ENCODE data around the gene CDS2. TPM values are rescaled to one million over a fixed set of nuclear protein-coding genes. Genes with fewer than 3 reads are reported as not detected.

Gene CDS2
- total RNA-seq, 6 experiments from 2014 or later, result 13.7 to 42.3 (median 31.6) TPM

GRCh38 chr20:5145365-5146098, 18.7 kb downstream of the CDS2 start:
- Histone ChIP-seq H3K27me3 (no peaks in the 10 kb centered on the region), H3K27ac (peak overlapping the region in 2 of 3 donors; percentile 14 to 92), H3K9me3 (no peaks in the 10 kb centered on the region), H3K4me1 (peaks cover 0 to 97% (median 31%) of the 10 kb centered on the region in 4 donors), H3K36me3 (no peaks in the 10 kb centered on the region), H3K4me3 (no peak overlapping the region)
- ATAC-seq (peak in 1 of 4 donors; percentile 6), DNase-seq (no peak)
- 21% methylated on average over 4 of the region's 5 CpGs for WGBS (ENCODE audit: insufficient coverage, low coverage, low lambda C conversion rate, missing lambda C conversion rate)
- intact Hi-C loops (cut with DNase I), result no loop called here
- TF ChIP-seq POLR2A (IDR thresholded peaks at IDR 0.05), result no peak
- no peak for TF ChIP-seq CTCF (IDR thresholded peaks at IDR 0.05)

DNA sequence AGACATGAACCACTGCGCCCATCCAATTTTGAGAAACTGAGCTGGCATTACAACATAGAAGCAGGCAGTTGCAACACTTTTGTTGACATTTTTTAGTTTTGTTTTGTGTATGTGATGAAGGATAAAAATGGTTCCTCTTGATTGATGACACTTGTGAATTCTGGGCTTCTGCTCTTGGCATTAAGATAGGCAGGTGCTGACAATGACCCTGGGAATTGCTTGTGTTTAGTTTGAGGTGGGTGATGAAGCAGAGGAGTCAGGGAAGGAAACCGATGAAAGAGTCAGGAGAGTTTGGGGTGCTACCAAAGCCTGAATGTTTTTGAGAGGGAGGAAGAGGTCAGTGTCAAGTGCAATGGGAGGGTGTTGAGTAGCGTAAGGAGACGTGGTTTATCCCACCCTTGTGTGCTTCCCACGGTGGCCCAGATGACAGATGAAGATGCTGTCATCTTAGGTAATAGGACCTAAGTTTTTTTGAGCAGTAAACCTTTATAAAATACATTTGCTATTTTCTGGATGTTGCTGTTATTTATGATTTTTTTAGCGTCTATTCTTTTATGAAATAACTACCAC, 19.4 kb downstream of the CDS2 start:
- DNase-seq (no peak), ATAC-seq (no peak)
- Histone ChIP-seq H3K27me3 (no peaks in the 10 kb centered on the region), H3K4me3 (no peak overlapping the region), H3K4me1 (peaks cover 0 to 97% (median 35%) of the 10 kb centered on the region in 4 donors), H3K9me3 (no peaks in the 10 kb centered on the region), H3K36me3 (no peaks in the 10 kb centered on the region), H3K27ac (peak overlapping the region in 2 of 3 donors; percentile 14 to 92)
- TF ChIP-seq POLR2A (IDR thresholded peaks at IDR 0.05), result no peak
- TF ChIP-seq CTCF (IDR thresholded peaks at IDR 0.05), result no peak
- 69% methylated on average over 6 of the region's 6 CpGs for WGBS (ENCODE audit: insufficient coverage, low coverage, low lambda C conversion rate, missing lambda C conversion rate)
- intact Hi-C loops (cut with DNase I), result no loop called here

DNA sequence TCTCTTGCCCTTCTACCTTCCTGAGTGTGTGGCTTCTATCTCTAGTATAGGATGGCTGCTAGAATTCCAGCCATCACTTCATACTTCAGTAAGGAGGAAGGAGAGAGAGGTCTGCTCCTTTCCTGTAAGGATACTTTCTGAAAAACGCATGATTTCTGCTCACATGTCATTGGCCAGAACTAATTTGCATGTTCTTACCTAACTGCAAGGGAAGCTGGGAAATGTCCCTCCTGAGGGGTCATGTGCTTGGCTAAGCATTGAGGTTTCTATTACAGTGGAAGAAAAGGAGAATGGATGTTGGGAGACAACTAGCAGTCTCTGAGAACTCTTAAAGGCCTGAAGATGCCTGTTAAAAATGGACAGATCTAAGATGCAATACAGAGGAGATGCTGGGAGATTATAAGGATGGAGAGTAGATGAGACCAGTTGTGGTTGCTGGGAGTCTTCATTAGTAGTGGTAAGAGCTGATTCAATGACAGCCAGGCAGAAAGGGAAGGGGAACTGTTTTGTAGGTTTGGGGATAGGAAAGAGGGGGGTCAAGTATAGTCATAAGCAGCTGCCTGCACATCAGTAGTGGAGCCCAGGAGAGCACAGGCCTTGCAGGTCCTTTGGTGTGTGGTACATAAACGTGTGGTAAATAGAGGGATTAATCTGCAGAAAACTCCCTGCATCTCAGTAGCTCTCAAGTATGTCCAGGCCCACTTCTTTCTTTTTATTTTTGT, 20.2 kb downstream of the CDS2 start:
- Histone ChIP-seq H3K4me1 (peaks cover 0 to 97% (median 35%) of the 10 kb centered on the region in 4 donors), H3K27ac (peak overlapping the region in 1 of 3 donors; percentile 92), H3K27me3 (no peaks in the 10 kb centered on the region), H3K9me3 (no peaks in the 10 kb centered on the region), H3K4me3 (no peak overlapping the region), H3K36me3 (no peaks in the 10 kb centered on the region)
- DNase-seq (no peak), ATAC-seq (no peak)
- WGBS (ENCODE audit: insufficient coverage, low coverage, low lambda C conversion rate, missing lambda C conversion rate), result 60% methylated on average over 2 of the region's 2 CpGs
- intact Hi-C loops (cut with DNase I), result no loop called here
- TF ChIP-seq CTCF (IDR thresholded peaks at IDR 0.05) (no peak), POLR2A (IDR thresholded peaks at IDR 0.05) (no peak)

- H3K27me3 ChIP-seq, result no peaks in the 10 kb centered on the region
- H3K9me3 ChIP-seq, result no peaks in the 10 kb centered on the region
- peak overlapping the region; percentile 44 to 92 (median 79) for H3K27ac ChIP-seq
- H3K4me1 ChIP-seq, result peaks cover 0 to 98% (median 37%) of the 10 kb centered on the region in 4 donors
- no peak overlapping the region for H3K4me3 ChIP-seq
- intact Hi-C loops (cut with DNase I), result no loop called here
- TF ChIP-seq CTCF (IDR thresholded peaks at IDR 0.05) (no peak), POLR2A (IDR thresholded peaks at IDR 0.05) (no peak)
- ATAC-seq (peak in 3 of 4 donors; percentile 13 to 38 (median 28)), DNase-seq (peak in 1 of 3 donors; percentile 49)
- H3K36me3 ChIP-seq, result no peaks in the 10 kb centered on the region
- 32% methylated on average over 6 of the region's 6 CpGs for WGBS (ENCODE audit: insufficient coverage, low coverage, low lambda C conversion rate, missing lambda C conversion rate)
These were observed 21.8 kb downstream of the CDS2 start for GRCh38 chr20:5148581-5148980.
